Measurements from ENCODE around the gene PRMT2. TPM values are rescaled to one million over a fixed set of nuclear protein-coding genes. Genes with fewer than 3 reads are reported as not detected.

Gene PRMT2
- total and polyA plus RNA-seq, 2 donors from 2014 or later, result 82.6 to 100 TPM

GRCh38 chr21:46643379-46644177 lies 8.1 kb downstream of the PRMT2 start:
- intact Hi-C loops (cut with DNase I), result no loop called here
- Histone ChIP-seq H3K27ac (ENCODE audit: low read depth in 2 of 2, low read length in 2 of 2) (no peak overlapping the region), H3K9ac (ENCODE audit: low read length in 3 of 3) (no peak overlapping the region), H3K27me3 (ENCODE audit: control insufficient read depth, insufficient read depth, low read length) (no peaks in the 10 kb centered on the region), H3K36me3 (ENCODE audit: control insufficient read depth in 2 of 3, insufficient read depth in 3 of 3, low read length in 3 of 3) (peaks cover 10 to 35% (median 26%) of the 10 kb centered on the region in 3 donors), H3K9me3 (ENCODE audit: control insufficient read depth in 2 of 3, insufficient read depth in 1 of 3, low read length in 3 of 3) (no peaks in the 10 kb centered on the region), H3K4me1 (ENCODE audit: control insufficient read depth in 2 of 3, insufficient read depth in 2 of 3, low read depth in 1 of 3, low read length in 3 of 3) (no peaks in the 10 kb centered on the region), H3K4me3 (ENCODE audit: low read length in 3 of 3) (no peak overlapping the region)
- TF ChIP-seq, protein P1, sequence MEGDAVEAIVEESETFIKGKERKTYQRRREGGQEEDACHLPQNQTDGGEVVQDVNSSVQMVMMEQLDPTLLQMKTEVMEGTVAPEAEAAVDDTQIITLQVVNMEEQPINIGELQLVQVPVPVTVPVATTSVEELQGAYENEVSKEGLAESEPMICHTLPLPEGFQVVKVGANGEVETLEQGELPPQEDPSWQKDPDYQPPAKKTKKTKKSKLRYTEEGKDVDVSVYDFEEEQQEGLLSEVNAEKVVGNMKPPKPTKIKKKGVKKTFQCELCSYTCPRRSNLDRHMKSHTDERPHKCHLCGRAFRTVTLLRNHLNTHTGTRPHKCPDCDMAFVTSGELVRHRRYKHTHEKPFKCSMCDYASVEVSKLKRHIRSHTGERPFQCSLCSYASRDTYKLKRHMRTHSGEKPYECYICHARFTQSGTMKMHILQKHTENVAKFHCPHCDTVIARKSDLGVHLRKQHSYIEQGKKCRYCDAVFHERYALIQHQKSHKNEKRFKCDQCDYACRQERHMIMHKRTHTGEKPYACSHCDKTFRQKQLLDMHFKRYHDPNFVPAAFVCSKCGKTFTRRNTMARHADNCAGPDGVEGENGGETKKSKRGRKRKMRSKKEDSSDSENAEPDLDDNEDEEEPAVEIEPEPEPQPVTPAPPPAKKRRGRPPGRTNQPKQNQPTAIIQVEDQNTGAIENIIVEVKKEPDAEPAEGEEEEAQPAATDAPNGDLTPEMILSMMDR (IDR thresholded peaks at IDR 0.05; ENCODE audit: borderline replicate concordance, extremely low read depth, insufficient read depth), result no peak
- DNase-seq (no peak), FAIRE-seq (no peak)

DNA sequence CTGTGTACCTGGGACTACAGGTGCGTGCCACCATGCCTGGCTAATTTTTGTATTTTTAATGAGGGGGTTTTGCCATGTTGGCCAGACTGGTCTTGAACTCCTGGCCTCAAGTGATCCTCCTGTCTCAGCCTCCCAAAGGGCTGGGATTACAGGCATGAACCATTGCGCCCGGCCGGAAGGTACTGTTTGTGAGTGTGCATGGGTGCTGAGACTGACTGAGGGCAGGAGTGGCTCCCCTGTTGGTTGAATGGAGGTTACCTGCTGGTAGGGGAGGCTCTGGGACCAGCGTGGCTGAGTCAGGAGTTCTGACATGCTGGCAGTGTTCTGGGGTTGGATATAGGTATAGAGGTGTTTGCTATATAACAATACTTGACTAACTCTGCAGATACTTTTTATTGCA lies 10.4 kb downstream of the PRMT2 start:
- intact Hi-C loops (cut with DNase I), result no loop called here
- TF ChIP-seq, protein P1 (IDR thresholded peaks at IDR 0.05; ENCODE audit: borderline replicate concordance, extremely low read depth, insufficient read depth), result no peak

GRCh38 chr21:46646541-46647154 lies 11.2 kb downstream of the PRMT2 start:
- Histone ChIP-seq H3K27ac (ENCODE audit: low read depth in 2 of 2, low read length in 2 of 2) (no peak overlapping the region), H3K9me3 (ENCODE audit: control insufficient read depth in 2 of 3, insufficient read depth in 1 of 3, low read length in 3 of 3) (no peaks in the 10 kb centered on the region), H3K36me3 (ENCODE audit: control insufficient read depth in 2 of 3, insufficient read depth in 3 of 3, low read length in 3 of 3) (peaks cover 7 to 51% (median 47%) of the 10 kb centered on the region in 3 donors), H3K9ac (ENCODE audit: low read length in 3 of 3) (no peak overlapping the region), H3K4me3 (ENCODE audit: low read length in 3 of 3) (no peak overlapping the region), H3K4me1 (ENCODE audit: control insufficient read depth in 2 of 3, insufficient read depth in 2 of 3, low read depth in 1 of 3, low read length in 3 of 3) (no peaks in the 10 kb centered on the region), H3K27me3 (ENCODE audit: control insufficient read depth, insufficient read depth, low read length) (no peaks in the 10 kb centered on the region)
- intact Hi-C loops (cut with DNase I), result no loop called here
- TF ChIP-seq, protein P1 (IDR thresholded peaks at IDR 0.05; ENCODE audit: borderline replicate concordance, extremely low read depth, insufficient read depth), result no peak
- FAIRE-seq (no peak), DNase-seq (no peak)

More for the DNA sequence above, 10.4 kb downstream of the PRMT2 start:
- Histone ChIP-seq H3K9ac (ENCODE audit: low read length in 3 of 3) (no peak overlapping the region), H3K9me3 (ENCODE audit: control insufficient read depth in 2 of 3, insufficient read depth in 1 of 3, low read length in 3 of 3) (no peaks in the 10 kb centered on the region), H3K27ac (ENCODE audit: low read depth in 2 of 2, low read length in 2 of 2) (no peak overlapping the region), H3K36me3 (ENCODE audit: control insufficient read depth in 2 of 3, insufficient read depth in 3 of 3, low read length in 3 of 3) (peaks cover 10 to 53% (median 46%) of the 10 kb centered on the region in 3 donors), H3K4me3 (ENCODE audit: low read length in 3 of 3) (no peak overlapping the region), H3K4me1 (ENCODE audit: control insufficient read depth in 2 of 3, insufficient read depth in 2 of 3, low read depth in 1 of 3, low read length in 3 of 3) (no peaks in the 10 kb centered on the region), H3K27me3 (ENCODE audit: control insufficient read depth, insufficient read depth, low read length) (no peaks in the 10 kb centered on the region)
- no peak for FAIRE-seq
- no peak for DNase-seq
